Amniotic stem cell (primary cell): ENCODE data around the gene SET.
"Not testable (repeated sequence)": the region's sequence is repeated elsewhere in the genome, so short reads cannot be mapped to it uniquely, and the experiment has no call there.

Experiments
- DNase-seq: peaks from one replicate; lab custom pipeline; 2025; lab: John Stamatoyannopoulos, UW

Gene SET

GRCh38 chr9:128688501-128689292, at the start of gene SET:
Gene SET, plus strand, starts transcription at chr9:128689222. Its CDS starts 361 bp downstream, at chr9:128689583.
- DNase-seq: peak; percentile 76

- DNase-seq: no peak
Observed at GRCh38 chr9:128640603-128641002, 48.4 kb upstream of the SET start.

DNA sequence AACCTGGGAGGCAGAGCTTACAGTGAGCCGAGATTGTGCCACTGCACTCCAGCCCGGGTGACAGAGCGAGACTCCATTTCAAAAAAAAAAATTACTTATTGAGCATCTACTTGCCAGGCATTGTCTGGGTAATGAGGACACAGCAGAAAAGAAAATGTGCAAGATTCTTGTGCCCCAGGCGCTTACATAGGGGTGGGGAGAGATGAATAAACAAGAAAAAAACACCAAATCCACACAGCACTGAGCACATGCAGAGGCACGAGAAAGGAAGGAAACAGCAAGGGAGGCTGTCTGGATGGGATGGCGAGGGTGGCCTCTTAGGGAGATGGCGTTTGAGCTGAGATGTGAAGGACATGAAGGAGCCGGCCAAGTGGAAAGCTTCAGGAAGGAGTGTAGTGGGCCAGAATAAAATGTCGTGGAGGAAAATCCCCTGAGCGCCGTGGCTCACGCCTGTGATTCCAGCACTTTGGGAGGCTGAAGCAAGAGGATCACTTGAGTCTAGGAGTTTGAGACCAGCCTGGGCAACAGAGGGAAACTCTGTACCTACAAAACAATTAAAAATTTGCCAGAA, 46.3 kb upstream of the SET start:
- no peak for DNase-seq

GRCh38 chr9:128643519-128644300, 45.3 kb upstream of the SET start:
- no peak for DNase-seq

DNA sequence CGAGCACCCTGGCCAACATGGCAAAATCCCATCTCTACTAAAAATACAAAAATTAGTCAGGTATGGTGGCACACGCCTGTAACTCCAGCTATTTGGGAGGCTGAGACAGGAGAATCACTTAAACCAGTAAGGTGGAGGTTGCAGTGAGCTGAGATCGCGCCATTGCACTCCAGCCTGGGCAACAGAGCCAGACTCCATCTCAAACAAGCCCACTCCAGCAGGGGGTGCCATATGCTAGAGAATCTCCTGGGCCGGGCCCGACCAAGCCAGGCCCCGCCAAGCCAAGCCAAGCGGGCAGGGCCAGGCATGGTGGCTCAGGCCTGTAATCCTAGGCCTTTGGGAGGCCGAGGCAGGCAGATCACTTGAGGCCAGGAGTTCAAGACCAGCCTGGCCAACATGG, 40.8 kb upstream of the SET start:
- not testable (repeated sequence) for DNase-seq

DNA sequence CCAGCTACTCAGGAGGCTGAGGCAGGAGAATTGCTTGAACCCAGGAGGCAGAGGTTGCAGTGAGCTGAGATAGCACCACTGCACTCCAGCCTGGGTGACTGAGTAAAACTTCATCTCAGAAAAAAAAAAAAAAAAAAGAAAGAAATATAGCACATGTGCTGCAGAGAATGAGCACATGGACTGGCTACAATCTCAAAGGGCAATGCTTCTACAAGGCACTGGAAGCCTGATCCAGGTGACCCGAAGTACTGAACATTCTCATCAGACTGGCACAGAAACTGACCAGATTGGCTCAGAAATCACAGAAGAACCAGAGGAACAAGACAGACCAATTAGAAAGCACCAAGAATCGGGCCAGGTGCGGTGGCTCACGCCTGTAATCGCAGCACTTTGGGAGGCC, 37.2 kb upstream of the SET start:
- DNase-seq: no peak

DNA sequence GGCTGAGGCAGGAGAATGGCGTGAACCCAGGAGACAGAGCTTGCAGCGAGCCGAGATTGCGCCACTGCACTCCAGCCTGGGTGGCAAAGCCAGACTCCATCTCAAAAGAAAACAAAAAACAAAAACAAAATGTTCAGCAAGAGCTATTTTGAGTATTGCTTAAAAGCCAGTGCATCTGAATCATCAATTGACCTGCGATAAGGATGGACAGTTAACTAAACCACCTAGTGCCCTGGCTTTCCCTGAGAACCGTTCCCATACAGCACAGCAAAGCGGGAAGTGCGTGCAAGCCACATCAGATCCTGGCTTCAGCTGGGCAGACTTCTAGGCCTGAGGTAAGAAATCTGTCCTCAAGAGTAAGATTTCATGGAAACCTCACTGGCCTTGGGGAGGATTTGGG, 35.1 kb upstream of the SET start:
- DNase-seq: no peak

- no peak for DNase-seq
Observed at GRCh38 chr9:128654481-128654880, 34.5 kb upstream of the SET start.

DNA sequence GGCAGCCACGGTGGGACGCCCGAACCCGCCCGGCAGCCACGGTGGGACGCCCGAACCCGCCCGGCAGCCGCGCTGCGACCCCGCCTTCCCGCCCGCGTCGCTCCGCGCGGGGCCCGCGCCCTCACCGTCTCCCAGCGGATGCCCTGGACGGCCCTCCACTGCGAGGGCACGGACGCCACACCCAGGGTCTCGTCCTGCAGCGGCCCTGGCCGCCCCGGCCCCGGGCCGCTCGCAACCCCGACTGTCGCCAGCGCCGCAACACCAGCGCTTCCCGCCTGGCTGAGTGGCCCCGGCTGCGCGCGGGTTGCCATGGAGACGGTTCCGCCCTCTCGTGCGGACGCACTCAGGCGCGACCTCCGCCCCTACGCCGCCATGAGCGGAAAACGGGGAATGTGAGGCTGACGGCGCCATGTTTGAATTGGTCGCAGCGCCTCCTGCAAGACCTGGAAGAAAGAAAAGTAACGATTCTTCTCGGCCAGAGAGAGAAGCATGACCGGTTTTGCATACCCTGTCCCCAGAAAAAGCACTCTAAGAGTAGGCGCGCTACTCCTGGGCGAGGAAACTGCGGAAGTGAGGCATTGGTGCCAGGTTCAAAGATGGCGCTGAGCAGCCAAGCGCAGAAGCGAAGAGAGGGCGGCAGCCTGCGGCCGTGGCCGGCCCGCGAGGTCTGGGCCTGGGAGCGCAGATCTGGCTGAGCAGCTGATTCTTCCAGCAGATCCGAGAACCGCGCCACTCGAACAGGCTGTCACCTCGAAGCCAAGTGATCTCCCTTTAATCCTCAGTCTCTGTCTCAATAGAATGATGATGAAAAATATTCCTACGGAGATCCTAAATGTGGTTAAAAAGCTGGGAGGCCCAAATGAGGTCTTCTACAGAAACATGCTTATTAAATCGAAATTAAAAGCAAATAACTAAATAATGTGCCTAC, 32.3 kb upstream of the SET start, which contains the start of gene DYNC2I2:
Gene DYNC2I2, minus strand, starts transcription at position 432 of the 928 bp plus-strand sequence. Its CDS starts 121 bp downstream, at position 311.
- peak; percentile 72 for DNase-seq

- no peak for DNase-seq
Observed at GRCh38 chr9:128657344-128657704, 31.7 kb upstream of the SET start.

DNA sequence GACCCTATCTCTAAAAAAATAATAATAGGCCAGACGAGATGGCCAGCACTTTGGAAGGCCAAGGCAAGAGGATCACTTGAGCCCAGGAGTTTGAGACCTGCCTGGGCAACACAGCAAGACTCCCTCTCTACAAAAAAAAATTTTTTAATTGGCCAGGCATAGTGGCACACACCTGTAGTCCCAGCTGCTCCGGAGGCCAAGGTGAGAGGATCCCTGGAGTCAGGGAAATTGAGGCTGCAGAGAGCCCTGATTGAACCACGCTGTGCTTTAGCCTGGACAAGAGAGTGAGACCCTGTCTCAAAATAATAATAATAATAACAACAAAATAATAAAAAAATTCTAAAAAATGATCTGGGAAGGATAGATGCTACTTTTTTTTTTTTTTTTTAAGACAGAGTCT, 31.2 kb upstream of the SET start:
- no peak for DNase-seq

DNA sequence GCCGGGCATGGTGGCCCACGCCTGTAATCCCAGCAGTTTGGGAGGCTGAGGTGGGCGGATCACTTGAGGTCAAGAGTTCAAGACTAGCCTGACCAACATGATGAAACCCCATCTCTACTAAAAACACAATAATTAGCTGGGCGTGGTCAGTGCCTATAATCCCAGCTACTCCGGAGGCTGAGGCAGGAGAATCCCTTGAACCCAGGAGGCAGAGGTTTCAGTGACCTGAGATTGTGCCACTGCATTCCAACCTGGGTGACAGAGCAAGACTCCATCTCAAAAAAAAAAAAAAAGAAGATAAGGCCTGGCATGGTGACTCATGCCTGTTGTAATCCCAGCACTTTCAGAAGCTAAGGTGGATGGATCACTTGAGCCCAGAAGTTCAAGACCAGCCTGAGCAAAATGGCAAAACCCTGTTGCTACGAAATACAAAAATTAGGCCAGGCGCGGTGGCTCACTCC, 22.5 kb upstream of the SET start:
- DNase-seq: not testable (repeated sequence)

GRCh38 chr9:128669786-128670185, 19.2 kb upstream of the SET start:
- DNase-seq: no peak

- no peak for DNase-seq
Observed at GRCh38 chr9:128675382-128675781, 13.6 kb upstream of the SET start.

- DNase-seq: no peak
Observed at GRCh38 chr9:128677794-128678193, 11.2 kb upstream of the SET start.

- no peak for DNase-seq
Observed at GRCh38 chr9:128683340-128684064, 5.5 kb upstream of the SET start.

GRCh38 chr9:128684065-128684324, 5.0 kb upstream of the SET start:
- no peak for DNase-seq

DNA sequence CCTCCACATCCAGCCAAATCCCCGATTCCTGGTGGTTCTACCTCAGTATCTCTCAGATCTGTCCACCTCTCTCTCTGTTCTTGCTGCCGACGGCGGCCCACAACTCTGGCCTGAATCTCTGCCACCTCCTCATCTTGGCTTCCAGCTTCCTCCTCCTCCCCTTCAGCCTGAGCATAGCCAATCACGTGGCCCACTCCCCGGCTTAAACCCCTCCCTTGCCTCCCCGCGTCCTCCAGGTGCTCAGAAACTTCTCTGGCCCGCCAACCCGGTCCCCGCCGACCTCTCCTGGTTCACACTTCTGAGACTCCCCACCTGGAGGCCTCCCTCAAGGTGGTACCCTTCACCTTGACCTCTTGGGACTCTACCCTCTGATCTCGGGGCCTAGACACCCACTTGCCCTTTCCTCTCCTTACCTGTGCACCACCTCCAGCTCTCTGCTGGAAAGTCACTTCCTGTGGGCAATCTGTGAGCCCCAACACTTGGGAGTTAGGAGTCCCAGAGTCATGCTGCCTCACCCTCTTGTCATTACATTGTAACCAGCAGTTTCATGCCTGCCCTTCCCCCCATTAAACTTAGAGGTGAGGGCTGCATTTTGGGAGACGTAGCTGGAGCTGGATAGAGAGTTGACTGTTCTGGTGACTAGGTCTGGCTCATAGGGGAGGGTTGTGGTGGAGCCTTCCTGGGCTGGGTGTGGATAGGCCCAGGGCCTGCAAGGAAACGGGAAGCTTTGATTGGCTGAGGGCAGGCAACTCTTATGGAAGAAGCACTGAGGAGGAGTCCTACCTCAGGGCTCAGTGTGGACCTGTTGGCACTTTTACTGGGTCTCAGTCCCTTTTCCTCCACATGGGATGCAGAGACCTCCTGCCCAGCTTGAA, 4.5 kb upstream of the SET start:
- peak; percentile 20 for DNase-seq

DNA sequence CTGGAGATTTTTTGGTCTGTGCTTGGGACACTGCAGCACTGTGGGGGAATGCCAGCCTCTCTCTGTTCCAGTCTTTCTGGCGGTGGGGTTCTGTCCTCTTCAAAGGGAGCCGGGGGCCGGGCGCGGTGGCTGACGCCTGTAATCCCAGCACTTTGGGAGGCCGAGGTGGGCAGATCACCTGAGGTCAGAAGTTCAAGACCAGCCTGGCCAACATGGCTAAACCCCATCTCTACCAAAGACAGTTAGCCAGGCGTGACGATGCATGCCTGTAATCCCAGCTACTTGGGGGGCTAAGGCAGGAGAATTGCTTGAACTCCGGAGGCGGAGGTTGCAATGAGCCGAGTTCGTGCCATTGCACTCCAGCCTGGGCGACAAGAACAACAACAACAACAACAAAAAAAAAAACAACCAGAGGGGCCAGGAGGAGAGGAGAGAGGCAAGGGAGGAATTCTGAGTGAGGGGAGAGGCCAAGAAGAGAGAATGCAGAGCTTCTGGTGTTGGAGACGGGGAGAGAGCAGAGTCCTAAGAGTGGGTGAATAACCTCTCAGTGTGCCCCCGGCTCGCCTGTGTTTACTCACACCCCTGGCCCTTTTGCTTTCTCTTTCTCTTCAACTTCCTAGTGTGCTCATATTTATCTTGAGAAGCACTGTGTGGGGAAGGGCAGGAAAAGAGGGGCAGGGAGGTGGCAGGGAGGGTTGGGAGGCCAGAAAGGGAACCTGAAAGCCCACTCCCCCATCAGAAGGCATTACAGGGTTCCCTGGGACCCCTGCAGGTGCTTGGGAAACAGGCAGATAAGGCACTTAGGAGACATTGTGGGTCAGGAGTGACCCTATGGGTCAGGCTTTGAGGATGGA, 3.2 kb upstream of the SET start:
- no peak for DNase-seq
